Suppressor macrophage treated with lipopolysaccharide for 4 hours (primary cell): Measurements from ENCODE around the gene RNASEH2B.
A peak's percentile ranks its signal among the peaks of the same experiment; 100 is the strongest.

ENCODE experiments used
- DNase-seq: peaks from one replicate; pipeline ENCODE4 v3.0.0-alpha.2; 2020

RNASEH2B gene

DNA sequence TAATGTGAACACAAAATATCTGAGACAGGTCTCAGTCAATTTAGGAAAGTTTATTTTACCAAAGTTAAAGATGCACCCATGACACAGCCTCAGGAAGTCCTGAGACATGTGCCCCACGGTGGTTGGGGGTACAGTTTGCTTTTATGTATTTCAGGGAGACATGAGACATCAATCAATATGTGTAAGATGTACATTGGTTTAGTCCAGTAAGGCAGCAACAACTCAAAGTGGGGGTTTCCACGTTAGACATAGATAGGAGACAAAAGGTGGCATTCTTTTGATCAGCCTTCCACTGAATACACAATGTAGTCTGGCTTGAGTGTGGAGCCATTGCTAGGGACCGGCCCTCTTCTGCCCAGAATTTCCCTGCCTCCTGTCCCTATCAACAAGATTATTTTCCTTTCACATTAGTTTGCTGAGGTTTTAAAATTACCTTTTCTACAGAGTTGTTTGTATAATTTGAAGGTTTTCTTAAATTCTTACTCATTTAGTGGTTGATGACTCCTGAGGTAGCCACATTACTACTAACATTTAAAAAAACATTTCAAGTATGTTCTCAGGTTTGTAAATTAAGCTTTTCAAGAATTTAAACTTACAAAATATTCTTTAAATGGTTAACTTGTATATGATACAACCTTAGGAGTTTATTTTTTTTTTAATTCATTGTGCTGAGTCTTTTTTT, 33.2 kb downstream of the RNASEH2B start:
- DNase-seq = no peak

DNA sequence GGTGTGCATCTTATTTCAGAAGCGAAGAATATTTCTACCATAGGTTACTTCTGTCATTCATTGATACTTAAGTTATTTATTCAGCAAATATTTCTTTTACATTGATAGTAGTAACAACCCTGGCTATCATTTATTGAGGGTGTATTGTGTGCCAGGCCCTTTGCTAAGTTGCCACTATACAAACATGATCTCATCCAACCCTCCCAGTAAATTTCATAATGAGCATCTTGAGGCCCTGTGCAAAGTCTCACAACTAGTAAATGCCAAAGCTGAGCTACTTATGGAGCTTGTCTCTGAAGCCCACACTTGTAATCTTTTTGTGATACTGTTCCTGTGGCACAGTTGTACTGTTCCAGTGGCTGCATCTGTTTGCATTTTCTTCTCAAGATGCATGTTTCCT, 36.1 kb downstream of the RNASEH2B start:
- peak; percentile 22 for DNase-seq

DNA sequence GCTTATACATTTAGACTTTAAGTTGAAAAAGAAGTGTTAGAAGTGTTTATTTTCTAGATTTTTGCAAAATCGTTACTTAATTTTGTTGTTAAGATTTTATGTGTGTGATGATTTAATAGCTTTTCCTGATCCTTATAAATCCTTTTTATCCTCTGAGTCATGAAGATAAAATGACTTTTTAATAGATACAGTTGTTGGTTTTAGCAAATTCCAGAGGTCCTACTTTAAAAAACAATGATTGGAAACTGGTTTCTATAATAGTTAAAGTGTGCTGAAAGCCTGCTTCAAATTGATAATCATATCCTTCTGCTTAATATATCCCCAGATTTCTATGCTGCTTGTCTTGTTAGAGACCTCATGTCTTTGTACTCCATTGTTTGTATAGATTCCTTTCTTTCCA, 39.0 kb downstream of the RNASEH2B start:
- DNase-seq = no peak

DNA sequence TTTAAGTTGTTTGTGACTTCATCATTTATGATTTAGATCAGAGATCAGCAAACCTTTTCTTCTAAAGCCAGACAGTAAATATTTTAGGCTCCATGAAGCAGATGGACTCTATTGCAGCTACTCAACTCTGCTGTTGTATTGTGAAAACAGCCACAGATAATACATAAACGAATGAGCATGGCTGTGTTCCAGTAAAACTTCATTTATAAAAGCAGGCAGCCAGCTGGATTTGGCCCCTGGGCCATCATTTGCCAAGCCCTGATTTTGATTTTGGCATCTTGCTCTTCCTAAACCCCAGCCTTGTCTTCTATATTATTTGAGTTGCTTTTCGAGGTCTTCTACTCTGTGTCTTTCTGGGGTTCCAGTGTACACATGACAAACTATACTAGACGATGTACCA, 41.3 kb downstream of the RNASEH2B start:
- DNase-seq = no peak

DNA sequence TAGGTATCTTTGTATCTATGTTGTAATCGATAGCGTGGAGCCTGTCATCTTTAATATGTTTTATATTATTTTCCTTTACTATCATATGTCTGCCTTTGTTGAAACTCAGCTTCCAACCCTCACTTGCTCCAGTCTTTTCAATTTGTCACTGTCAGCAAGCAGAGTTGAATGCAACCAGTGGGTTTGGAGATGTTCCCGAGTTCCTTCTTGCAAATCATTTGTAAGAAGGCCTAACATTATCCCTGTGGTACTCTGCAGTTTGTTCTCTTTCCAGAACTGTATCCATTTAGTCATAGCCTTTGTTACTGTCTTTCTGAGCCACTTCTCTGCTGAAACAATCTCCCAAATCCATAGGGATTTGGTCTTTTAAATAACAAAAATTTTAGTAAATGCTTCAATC, 41.8 kb downstream of the RNASEH2B start:
- no peak for DNase-seq

DNA sequence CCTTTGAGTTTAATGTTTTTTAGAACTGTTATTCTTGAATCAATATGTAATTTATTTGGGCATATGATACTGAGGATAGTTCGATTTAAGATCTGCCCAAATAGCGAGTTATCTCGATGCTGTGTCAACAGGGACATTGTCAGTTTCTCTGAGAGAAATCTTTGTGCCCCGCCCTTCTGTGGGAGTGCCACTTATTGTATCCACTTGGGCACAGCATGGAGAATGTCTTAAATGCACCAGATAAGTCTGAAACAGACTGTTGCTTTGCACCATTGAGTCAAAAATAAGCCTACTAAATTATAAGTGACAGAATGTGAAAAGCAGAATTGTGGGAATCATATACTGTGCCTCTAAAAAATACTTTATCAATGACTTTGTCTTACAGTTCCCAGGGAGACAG, 45.6 kb downstream of the RNASEH2B start:
- DNase-seq = no peak

DNA sequence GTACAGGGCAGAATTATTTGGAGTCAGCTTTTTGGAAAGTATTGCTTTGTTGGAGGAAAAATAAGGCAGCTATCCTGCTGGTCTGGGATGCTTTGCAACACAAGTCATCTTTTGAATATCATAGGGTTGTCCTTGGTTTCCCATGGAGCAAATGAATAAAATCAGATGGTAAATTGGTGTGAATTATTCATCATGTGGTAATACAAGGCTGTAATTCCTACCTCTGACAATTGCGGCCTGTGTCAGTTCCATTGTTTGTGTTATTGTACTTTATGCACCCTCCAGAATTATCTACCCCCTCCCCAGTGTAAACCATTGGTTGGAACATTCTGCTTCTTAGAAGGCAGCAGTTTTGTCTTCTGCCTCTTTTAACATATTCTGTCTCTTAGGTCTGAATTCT, 46.2 kb downstream of the RNASEH2B start:
- DNase-seq = no peak

DNA sequence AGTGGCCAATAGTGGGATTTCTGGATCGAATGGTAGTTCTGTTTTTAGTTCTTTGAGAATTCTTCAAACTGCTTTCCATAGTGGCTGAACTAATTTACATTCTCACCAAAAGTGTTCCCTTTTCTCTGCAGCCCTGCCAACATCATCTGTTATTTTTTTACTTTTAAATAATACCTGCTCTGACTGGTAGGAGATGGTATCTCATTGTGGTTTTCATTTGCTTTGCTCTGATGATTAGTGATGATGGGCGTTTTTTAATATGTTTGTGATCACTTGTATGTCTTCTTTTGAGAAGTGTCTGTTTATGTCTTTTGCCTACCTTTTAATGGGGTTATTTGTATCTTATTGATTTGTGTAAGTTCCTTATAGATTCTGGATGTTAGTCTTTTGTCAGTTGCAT, 48.0 kb downstream of the RNASEH2B start:
- no peak for DNase-seq

DNA sequence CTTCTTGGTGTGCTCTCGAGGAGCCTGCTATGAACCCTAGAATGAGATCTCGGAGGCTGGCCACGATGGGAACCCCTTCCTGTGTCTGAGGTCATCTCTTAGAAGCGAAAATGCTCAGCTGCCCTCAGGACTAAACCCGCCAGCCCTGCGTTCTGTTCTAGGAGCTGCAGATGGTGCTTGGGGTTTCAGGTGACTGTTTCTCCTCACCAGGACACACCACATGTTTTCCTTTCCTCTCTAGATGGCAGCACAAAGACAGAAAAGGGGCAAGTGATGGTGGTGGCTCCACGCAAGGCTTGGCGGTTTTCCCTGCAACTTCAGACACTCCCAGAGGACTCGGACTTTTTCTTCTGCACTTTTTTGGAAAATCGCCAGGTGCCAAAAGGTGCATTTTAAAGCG, 60.1 kb downstream of the RNASEH2B start:
- no peak for DNase-seq

DNA sequence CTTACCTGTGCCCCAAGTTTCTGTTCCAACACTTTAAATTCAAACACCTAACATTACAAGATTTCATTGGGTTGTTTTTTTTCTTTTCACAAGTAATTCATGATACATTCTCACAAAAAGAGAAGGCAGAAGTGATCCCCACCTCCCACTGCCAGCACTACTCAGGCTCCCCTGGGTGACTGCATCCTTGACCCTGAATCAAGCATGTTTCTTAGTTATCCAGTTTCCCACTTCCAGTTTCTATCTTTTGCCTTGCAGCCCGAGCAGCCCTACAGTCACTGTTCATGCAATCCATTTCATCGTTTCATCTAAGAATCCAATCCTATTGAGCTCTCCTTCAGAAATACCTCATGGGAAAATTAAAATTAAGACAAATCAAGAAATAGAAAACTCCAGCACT, 61.4 kb downstream of the RNASEH2B start:
- peak; percentile 73 for DNase-seq

DNA sequence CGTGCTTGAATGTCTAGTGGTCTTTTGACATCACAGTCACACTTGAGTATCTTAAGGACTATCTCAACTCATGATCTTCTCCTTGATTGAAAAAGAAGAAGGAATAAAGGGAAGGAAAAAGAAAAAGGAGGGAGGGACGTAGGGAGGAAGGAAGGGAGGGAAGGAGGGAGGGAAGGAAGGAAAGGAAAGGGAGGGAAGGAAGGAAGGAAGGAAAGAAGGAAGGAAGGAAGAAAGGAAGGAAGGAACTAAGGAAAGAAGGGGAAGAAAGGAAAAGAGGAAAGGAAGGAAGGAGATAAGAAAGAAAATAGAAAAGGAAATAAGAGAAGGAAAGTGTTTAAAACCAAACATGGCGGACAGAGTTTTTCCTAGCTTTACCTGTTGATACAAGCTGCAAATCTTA, 64.7 kb downstream of the RNASEH2B start:
- no peak for DNase-seq

DNA sequence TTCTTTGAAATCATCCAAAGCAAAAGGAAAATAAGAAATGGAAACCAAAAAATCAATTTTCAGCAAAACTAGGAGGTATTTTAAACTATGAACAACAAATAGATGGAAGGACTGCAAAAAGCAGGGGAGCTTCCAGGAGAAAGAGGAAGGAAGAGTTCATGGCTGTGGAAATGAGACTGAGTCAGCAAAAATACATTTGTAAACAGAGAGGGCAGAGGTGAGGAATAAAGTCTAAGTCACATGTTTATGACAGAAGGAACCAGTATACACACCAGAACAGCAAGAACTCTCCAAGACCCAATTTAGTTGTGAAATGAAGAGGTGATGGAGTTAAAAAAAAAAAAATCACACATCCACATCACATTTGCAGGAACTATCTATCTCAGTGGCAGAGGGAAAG, 69.6 kb downstream of the RNASEH2B start:
- peak; percentile 53 for DNase-seq

DNA sequence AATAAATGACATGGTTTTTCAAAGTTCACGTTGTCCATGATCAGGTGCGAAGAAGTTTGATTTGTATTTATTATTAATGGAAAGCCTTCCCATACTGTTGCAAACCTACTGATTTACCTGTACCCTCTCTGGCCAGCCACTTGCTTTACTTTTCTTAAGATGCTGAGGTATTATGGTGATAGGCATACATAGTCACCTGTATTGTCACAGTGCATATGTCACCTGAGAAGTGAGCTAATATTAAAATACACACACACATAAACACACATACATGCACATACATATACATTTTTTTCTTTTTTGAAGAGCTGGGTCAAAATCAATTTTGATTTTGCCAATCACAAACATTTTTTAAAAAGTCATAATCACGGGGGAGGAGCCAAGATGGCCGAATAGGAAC, 72.1 kb downstream of the RNASEH2B start:
- DNase-seq = no peak

DNA sequence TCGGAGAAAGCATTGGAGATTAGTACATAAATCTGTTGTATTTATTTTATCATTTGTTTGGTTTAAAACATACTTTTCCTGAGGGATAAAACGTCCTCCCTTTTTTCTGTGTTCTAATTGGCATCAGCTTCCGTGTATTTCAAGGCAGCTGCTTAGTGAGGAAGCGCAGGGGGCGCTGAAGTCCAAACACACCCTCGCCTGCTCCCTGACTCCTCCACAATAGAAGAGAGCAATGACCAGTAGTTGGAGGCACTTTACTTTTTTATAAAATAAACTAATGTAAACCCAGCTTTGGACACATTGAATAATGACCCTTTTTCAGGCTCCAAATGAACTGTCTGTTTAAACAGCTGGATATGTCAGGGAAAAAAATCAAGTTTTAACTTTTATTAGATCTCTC, 79.9 kb downstream of the RNASEH2B start:
- peak; percentile 30 for DNase-seq

DNA sequence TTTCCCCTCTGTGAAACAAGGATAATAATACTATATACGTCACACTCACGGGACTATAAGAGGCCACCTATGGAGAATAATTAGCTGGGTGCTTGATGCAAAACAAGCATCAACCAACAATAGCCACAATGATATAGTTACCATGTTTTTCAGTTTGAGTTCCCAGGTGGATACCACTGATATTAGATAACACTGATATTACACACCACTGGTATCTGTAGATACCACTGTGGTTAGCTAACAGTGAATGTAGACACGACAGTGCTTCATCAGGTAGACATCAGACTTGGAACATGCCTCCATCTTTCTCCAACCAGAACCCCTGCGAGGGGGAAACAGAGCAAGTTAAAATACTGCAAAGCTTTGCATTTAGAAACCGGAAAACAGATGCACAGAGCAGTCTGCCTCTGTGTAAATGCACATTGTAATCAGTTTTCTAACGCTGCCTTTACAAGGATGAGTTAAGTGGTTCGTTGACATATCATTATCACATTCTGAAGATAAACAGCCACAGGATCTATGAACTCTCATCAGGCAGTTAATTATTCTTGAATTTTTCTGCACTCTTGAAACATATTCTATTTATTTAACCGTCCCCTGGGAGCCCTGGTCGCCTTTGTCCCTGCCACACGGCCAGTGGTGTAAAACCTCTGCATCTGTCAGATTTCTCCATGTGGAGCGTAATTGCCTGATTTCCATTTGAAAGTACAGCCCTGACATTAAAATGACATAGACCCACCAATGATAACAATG, 80.7 kb downstream of the RNASEH2B start:
- no peak for DNase-seq

DNA sequence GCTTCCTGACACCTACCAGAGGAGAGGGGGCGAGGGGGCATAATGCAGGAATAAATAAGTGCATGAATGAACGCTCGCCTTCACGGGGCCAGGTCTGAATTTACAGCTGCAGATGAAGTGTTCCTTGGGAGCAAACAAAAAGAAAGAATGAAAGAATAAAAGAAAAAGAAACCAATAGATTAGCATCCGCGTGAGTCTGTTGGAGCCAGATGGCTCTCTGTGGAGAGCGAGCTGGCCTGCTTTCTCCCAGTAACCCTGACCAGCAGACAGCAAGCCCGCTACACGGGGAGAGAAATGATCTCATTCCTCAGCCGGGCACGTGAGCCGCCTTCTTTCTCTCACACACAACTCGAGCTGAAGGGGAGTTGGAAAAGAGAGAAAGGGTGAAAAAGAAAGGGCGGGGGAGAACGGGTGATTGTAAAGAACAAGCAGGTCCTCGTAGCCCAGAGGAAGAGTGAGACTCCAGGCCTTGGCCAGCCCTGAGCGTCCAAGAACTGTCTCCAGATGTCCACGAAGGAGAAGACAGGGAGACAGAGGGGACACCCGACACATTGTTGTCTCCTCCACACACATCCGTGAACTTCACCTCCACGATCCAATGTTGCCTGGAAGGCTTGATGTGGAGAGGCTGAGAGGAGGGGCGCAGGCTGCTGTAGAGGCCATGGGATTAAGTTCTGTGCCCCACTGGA, 81.4 kb downstream of the RNASEH2B start:
- peak; percentile 40 for DNase-seq

DNA sequence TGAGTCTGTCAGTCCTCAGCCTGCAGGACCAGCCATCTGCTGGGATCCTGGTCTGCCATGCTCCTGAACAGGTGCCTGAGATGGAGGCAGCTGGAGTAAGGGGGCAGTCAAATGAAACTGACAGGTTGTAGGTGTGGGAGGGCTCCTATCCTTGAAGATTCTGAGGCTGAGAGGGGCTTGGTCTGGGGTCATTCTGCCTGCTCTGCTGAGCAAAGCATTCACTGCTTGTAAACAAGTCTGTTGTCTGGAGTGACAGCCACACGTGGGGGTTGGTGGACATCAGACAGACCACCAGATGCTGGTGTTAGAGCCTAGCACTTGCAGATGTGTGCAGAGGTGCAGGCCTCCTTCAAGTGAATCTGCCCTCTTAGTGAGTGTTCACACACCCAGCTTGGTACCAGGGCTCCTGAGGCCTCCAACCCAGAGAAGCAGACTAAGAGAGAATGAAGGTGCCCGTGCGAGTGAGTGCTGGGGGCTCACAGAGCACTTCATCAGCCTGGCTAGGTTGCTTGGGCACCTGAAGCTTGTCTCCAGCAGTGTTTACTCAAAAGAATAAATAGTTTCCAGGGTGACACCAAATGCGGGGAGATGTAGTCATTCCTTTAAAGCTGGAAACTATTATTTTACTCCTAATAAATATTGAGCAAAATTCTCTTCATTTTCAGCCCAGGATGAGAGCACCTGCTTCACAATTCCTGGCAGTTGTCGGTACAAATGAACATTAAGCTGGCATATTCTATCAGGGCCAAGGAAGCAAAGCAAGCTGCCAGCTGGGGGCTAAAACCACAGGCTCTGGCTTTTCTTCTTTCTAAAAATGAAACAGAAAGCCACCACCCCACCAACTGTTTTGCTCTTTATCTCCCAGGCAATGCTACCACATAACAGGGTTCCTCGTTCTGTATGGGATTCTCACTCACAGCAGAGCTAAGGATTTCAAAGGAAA, 82.3 kb downstream of the RNASEH2B start:
- peak; percentile 68 for DNase-seq

DNA sequence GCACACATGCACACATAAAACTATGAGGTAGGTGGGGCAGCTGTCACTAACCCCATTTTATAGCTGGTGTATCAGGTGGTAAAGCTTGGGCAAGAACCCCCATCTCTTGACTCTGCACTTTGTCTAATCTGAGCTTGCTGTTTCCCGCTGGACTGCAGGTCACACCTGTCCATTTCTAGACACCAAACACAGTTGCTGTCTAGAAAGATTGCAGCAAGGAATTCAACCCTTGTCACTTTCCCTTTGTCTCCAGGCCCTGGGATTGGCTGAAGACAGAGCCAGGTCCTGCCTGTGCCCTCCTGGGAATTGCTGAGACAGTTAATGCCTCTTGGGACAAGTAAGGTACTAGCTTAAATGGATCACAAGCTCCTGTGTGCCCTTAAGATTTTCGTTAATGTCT, 83.8 kb downstream of the RNASEH2B start:
- no peak for DNase-seq

DNA sequence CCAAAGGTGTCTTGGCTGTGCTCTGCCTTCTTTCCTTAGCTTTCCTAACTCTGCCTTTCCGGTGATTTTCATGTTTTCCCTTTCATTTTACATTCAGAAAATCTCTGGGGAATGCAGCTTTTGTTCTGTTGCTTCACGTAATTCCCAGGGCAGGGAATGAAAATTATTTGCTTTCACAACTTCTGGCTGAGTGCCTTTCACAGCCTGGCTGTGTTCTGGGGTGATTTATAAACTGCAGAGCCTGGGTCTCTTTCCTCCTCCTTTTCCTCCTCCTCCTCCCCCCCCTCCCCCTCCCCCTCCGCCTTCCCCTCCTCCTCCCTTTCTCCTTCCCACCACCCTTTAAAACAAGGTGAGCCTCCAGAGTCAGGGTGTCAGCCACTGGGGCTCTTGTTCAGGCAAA, 84.3 kb downstream of the RNASEH2B start:
- DNase-seq = no peak

DNA sequence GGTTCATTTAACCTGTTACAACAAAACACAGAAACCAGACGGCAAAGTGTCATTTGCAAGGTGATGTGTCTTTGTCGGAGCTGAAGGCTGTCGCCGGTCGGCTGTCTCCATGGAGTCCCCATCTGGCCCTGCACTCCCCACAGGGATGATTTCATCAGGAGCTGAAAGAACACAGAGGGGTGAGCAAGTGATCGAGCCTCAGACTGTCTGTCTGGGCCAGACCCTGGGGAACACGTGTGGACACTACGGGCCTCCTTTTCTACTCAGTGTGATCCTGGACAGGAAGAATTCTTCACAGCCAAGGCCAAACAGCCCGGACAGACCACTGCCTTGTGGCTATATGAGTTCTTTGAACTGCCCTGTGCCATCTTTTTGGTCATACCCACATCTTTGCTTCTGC, 85.1 kb downstream of the RNASEH2B start:
- DNase-seq = no peak

DNA sequence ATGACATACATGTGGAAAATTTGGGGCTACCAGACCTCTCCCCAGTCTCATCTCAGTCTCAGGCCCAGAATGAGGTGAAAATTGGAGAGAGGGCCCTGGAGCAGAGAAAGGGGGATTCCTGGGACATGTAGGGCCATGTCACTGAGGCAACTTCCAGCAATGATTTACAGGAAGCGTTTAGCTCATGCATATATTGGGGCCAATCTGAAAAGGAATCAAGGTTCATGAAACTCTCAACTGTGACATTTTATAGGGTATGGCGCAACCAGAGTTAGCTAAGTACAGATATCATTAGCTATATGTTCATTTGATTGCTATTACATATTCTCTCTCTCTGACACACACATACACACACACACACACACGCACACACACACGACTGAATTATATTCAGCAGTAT, 86.3 kb downstream of the RNASEH2B start:
- DNase-seq = no peak

DNA sequence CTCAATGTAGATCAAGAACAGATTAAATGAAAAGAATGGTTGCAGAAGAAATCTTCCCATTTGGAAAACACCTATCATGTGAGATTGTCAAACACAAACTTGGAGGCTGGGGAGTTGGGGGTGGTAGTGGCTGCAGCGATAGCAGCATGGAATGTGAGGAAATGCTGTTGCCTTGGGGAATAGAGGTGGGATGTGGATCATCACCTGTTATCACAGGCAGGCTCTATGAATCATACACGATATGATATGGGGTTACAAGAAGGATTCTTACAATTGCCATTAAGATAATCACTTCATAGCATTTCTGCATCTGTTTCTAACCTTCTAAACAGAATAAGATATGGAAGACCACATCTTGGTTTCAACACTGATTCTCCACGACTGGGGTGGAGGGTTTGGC, 88.7 kb downstream of the RNASEH2B start:
- no peak for DNase-seq

DNA sequence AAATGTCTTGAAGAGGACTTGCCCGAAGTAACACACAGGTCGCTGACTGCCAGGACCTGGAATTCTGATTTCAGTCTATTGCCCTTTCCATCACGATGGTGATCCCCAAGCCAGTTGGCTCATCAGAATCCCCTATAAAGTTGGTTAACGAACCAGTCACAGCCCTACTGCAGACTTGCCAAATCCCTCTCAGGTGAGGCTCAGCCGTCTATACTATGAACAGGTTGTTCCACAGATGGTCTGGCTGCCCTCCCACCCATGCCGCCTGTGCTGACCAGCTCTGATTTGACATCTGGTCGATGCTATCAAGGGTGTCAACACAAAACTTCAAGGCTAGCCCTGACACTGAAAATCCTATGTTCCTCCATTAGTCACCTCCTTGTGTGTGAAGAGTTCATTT, 90.0 kb downstream of the RNASEH2B start:
- DNase-seq = no peak
